Measurements from ENCODE around the gene SLC28A2. TPM values are rescaled to one million over a fixed set of nuclear protein-coding genes. Genes with fewer than 3 reads are reported as not detected.

SLC28A2 gene
- total RNA-seq, 1 experiment from 2014 or later = not detected

GRCh38 chr15:45285413-45285812 is 33.4 kb downstream of the SLC28A2 start:
- no peak overlapping the region for H4K5ac ChIP-seq (ENCODE audit: insufficient read length, low read depth, low read length)
- H3K27me3 Mint-ChIP-seq (ENCODE audit: low read depth) = peaks cover 42% of the 10 kb centered on the region
- no peak overlapping the region for H2BK120ac ChIP-seq (ENCODE audit: low read depth, low read length, poor library complexity, severe bottlenecking)
- no peak overlapping the region for H3K4me3 Mint-ChIP-seq
- no peaks in the 10 kb centered on the region for H3K36me3 Mint-ChIP-seq (ENCODE audit: insufficient read depth in 1 of 3, low read depth in 3 of 3)
- no peaks in the 10 kb centered on the region for H3K79me2 ChIP-seq (ENCODE audit: insufficient read depth, low read length)
- H3K4me2 ChIP-seq (ENCODE audit: insufficient read depth, insufficient read length, low read length) = no peak overlapping the region
- peaks cover 2 to 3% of the 10 kb centered on the region in 2 experiments; a peak in 2 of 5 replicates for H3K9me3 Mint-ChIP-seq
- no peak overlapping the region for H2BK12ac ChIP-seq (ENCODE audit: insufficient read length, low read depth, low read length)
- H3K4me1 Mint-ChIP-seq = no peaks in the 10 kb centered on the region
- no peaks in the 10 kb centered on the region for H4K20me1 ChIP-seq (ENCODE audit: control insufficient read depth, insufficient read depth, insufficient read length)
- no peak overlapping the region for H3T11ph ChIP-seq (ENCODE audit: low read length)
- H3K79me1 ChIP-seq (ENCODE audit: insufficient read depth, low read depth, low read length, poor library complexity, severe bottlenecking) = no peaks in the 10 kb centered on the region
- H3K27me3 ChIP-seq (ENCODE audit: insufficient read depth, low read length) = no peaks in the 10 kb centered on the region
- H3K9ac ChIP-seq (ENCODE audit: extremely low read depth, insufficient read length, low read length) = no peak overlapping the region
- WGBS (ENCODE audit: extremely low coverage, insufficient read length, low lambda C conversion rate) = no CpG with 5 or more reads among the region's 2 CpGs
- no peak overlapping the region for H4K91ac ChIP-seq (ENCODE audit: insufficient read length, low read depth, low read length)
- H3K27ac Mint-ChIP-seq = no peak overlapping the region
- no peak overlapping the region for H2AFZ ChIP-seq (ENCODE audit: low read length)
- no peak overlapping the region for H3K14ac ChIP-seq (ENCODE audit: insufficient read depth, low read length)
- H4K8ac ChIP-seq (replicated peaks; ENCODE audit: insufficient read length, low read depth, low read length) = no peak overlapping the region
- no peaks in the 10 kb centered on the region for H3K23me2 ChIP-seq (ENCODE audit: insufficient read length, low read depth, low read length, poor library complexity, severe bottlenecking)
- no peak overlapping the region for H2BK20ac ChIP-seq (ENCODE audit: low read depth, low read length, poor library complexity, severe bottlenecking)
- H3K4ac ChIP-seq (ENCODE audit: low read depth, low read length) = no peak overlapping the region
- no peak overlapping the region for H2BK5ac ChIP-seq (ENCODE audit: insufficient read length, low read length)
- no peaks in the 10 kb centered on the region for H3K9me3 ChIP-seq (ENCODE audit: control insufficient read depth, low read depth, low read length)
- no peak overlapping the region for H3K18ac ChIP-seq (ENCODE audit: insufficient read length, low read depth, low read length)
- no peak overlapping the region for H2AK5ac ChIP-seq (ENCODE audit: insufficient read length, low read length)
- H3K27ac ChIP-seq (ENCODE audit: insufficient read length, low read depth, low read length) = no peak overlapping the region
- no peak for DNase-seq
- H2BK15ac ChIP-seq (ENCODE audit: low read depth, low read length) = no peak overlapping the region
- H3K4me1 ChIP-seq (ENCODE audit: insufficient read depth, low read length) = no peaks in the 10 kb centered on the region
- no peak for TF ChIP-seq CTCF (conservative IDR thresholded peaks at IDR 0.05)
- H3K23ac ChIP-seq (ENCODE audit: insufficient read length, low read depth, low read length) = no peak overlapping the region
- H3K56ac ChIP-seq (ENCODE audit: insufficient read length, low read depth, low read length) = no peak overlapping the region

Measured in H9 (cell line).